K562 (cell line): ENCODE measurements around the gene MGAT4D. TPM values are rescaled to one million over a fixed set of nuclear protein-coding genes. Genes with fewer than 3 reads are reported as not detected.

Experiments used
- ATF7 ChIP-seq: fragments of 450-650 bp; IDR thresholded peaks from 2 replicates; pipeline ENCODE4 v1.7.1; 2014; ENCODE audit warnings: mild to moderate bottlenecking, moderate library complexity
- CBFA2T2 ChIP-seq: fragments of 450-650 bp; conservative IDR thresholded peaks from 2 replicates; pipeline ENCODE4 v1.6.1; 2017; ENCODE audit warnings: mild to moderate bottlenecking
- ESRRB ChIP-seq: fragments of 250-450 bp; sonication (Bioruptor Pico); IDR thresholded peaks from 2 replicates; pipeline ENCODE4 v1.5.0; 2020; ENCODE audit warnings: mild to moderate bottlenecking, moderate library complexity, borderline replicate concordance
- FOXA3 ChIP-seq, 2 experiments: fragments of 450-650 bp in 1 of 2; sonication (generic) in 1 of 2; formaldehyde crosslinking; IDR thresholded peaks in 1 of 2; conservative IDR thresholded peaks in 1 of 2; 2 replicates each; pipeline versions ENCODE4 v1.4.0 to v1.8.0; 2020 to 2022; ENCODE audit warnings: mild to moderate bottlenecking in 2 of 2, missing genetic modification reagents in 1 of 2
- FOXK1 ChIP-seq: sonication (generic); formaldehyde crosslinking; IDR thresholded peaks from 2 replicates; pipeline ENCODE4 v1.8.0; 2022; ENCODE audit warnings: missing genetic modification reagents, mild to moderate bottlenecking, borderline replicate concordance
- HCFC1 ChIP-seq: IDR thresholded peaks from 2 replicates; pipeline ENCODE4 v1.6.1; 2012; ENCODE audit warnings: low read depth, low read length, improper control_type of control experiment
- HDAC2 ChIP-seq: fragments of 450-650 bp; IDR thresholded peaks from 2 replicates; pipeline ENCODE4 v1.6.1; 2016; ENCODE audit warnings: mild to moderate bottlenecking
- NR2C1 ChIP-seq, 2 experiments: fragments of 450-650 bp; IDR thresholded peaks; 2 replicates each; pipeline ENCODE4 v1.6.1; 2017; ENCODE audit warnings: mild to moderate bottlenecking in 2 of 2, antibody characterized with exemption in 1 of 2, inconsistent platforms in 1 of 2, missing compliant biosample characterization in 1 of 2, missing genetic modification characterization in 1 of 2
- polyA plus RNA-seq, 8 experiments: library from polyadenylated mRNA; depleted of rRNA in 4 of 8; stranded (reverse) in 5 of 8; unstranded in 3 of 8; fragments of >200 nt; fragmentation: Nextera tagmentation in 2 of 8; fragmentation: Illumina TruSeq in 1 of 8; extraction: Ambion mirVana in 2 of 8; extraction: Trizol in 1 of 8; gene quantifications; 2 replicates each; pipeline versions ENCODE4 v1.2.1 to v1.2.3, GENCODE V29; 2011 to 2014; ENCODE audit warnings: inconsistent platforms in 1 of 8, missing spikeins in 1 of 8
- total RNA-seq, 7 experiments: library from RNA; depleted of rRNA in 6 of 7; stranded (reverse); fragments of >200 nt in 6 of 7; fragmentation: Illumina TruSeq in 2 of 7; extraction: Trizol in 2 of 7; gene quantifications; 2 replicates each; pipeline versions ENCODE4 v1.2.1 to v1.2.3, GENCODE V29; 2011 to 2021; ENCODE audit warnings: low replicate concordance in 1 of 7
- TF ChIP-seq, protein P1 (sequence below): conservative IDR thresholded peaks from 2 replicates; pipeline ENCODE4 v1.6.1; 2011; ENCODE audit warnings: low read depth, mild to moderate bottlenecking, low read length; ENCODE audit not compliant: control insufficient read depth
- TF ChIP-seq, protein P2 (sequence below), 2 experiments: IDR thresholded peaks; 2 replicates each; pipeline ENCODE4 v1.6.1; 2011; ENCODE audit warnings: borderline replicate concordance in 1 of 2, control low read depth in 1 of 2, low read depth in 1 of 2, low read length in 1 of 2, mild to moderate bottlenecking in 1 of 2, mixed read lengths in 1 of 2, moderate library complexity in 1 of 2; ENCODE audit not compliant: insufficient read depth in 1 of 2, insufficient read length in 1 of 2, poor library complexity in 1 of 2, severe bottlenecking in 1 of 2; ENCODE audit errors: extremely low read depth in 1 of 2
- TF ChIP-seq, protein P3 (sequence below): IDR thresholded peaks from 2 replicates; pipeline ENCODE4 v1.6.1; 2012; ENCODE audit warnings: low read depth, low read length, improper control_type of control experiment, borderline replicate concordance
- TF ChIP-seq, protein P4 (sequence below): fragments of 250-450 bp; sonication (Bioruptor Pico); IDR thresholded peaks from 2 replicates; pipeline ENCODE4 v1.5.1; 2021; ENCODE audit warnings: mild to moderate bottlenecking
- TF ChIP-seq, protein P5 (sequence below): fragments of 450-650 bp; conservative IDR thresholded peaks from 2 replicates; pipeline ENCODE4 v1.6.1; 2016; ENCODE audit warnings: missing genetic modification characterization, low read depth, mild to moderate bottlenecking, control low read depth, missing compliant biosample characterization

MGAT4D gene
- total and polyA plus RNA-seq, 9 of the 15 experiments (the other 6 are each of a cell fraction or from before 2014, with no cell fraction given): not detected

DNA sequence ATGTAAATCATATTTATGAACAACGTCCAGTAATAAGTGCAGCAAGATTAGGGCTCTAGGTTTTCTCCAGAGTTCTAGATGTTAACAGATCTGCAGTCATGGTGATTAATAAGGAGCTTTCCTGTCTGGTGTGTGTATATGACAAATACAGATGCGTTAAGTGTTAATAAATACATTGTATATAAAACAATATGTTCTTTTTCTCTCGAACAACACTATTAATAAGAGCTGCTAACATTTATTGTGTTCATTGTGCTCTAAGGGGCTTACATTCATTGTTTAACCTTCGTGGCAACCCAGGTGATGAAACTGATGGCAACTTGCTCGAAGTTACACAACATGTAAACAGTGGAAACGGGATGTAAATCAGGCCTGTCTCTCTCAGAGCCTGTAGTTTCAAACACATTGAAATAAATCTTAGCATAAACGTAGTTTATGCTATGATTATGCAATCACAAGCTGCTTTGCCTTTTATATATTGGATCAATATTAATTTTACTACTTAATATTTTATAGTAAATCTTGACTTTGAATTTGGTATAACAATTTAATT is 70.1 kb downstream of the MGAT4D start (continued):
- TF ChIP-seq, protein P1, sequence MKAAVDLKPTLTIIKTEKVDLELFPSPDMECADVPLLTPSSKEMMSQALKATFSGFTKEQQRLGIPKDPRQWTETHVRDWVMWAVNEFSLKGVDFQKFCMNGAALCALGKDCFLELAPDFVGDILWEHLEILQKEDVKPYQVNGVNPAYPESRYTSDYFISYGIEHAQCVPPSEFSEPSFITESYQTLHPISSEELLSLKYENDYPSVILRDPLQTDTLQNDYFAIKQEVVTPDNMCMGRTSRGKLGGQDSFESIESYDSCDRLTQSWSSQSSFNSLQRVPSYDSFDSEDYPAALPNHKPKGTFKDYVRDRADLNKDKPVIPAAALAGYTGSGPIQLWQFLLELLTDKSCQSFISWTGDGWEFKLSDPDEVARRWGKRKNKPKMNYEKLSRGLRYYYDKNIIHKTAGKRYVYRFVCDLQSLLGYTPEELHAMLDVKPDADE: no peak
- no peak for TF ChIP-seq NR2C1 (IDR thresholded peaks at IDR 0.05)
- TF ChIP-seq NR2C1 (tag; IDR thresholded peaks at IDR 0.05): peak; percentile 39; the same call in 1 of the 2 replicates
- TF ChIP-seq HCFC1: no peak
- TF ChIP-seq ATF7: no peak; the same call in none of the 2 replicates
- TF ChIP-seq FOXK1: no peak
- TF ChIP-seq, protein P2, sequence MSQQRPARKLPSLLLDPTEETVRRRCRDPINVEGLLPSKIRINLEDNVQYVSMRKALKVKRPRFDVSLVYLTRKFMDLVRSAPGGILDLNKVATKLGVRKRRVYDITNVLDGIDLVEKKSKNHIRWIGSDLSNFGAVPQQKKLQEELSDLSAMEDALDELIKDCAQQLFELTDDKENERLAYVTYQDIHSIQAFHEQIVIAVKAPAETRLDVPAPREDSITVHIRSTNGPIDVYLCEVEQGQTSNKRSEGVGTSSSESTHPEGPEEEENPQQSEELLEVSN (IDR thresholded peaks at IDR 0.05; ENCODE audit: borderline replicate concordance in 1 of 2, extremely low read depth in 1 of 2, insufficient read depth in 1 of 2, insufficient read length in 1 of 2, low read depth in 1 of 2, low read length in 1 of 2, poor library complexity in 1 of 2, severe bottlenecking in 1 of 2): no peak
- TF ChIP-seq, protein P3, sequence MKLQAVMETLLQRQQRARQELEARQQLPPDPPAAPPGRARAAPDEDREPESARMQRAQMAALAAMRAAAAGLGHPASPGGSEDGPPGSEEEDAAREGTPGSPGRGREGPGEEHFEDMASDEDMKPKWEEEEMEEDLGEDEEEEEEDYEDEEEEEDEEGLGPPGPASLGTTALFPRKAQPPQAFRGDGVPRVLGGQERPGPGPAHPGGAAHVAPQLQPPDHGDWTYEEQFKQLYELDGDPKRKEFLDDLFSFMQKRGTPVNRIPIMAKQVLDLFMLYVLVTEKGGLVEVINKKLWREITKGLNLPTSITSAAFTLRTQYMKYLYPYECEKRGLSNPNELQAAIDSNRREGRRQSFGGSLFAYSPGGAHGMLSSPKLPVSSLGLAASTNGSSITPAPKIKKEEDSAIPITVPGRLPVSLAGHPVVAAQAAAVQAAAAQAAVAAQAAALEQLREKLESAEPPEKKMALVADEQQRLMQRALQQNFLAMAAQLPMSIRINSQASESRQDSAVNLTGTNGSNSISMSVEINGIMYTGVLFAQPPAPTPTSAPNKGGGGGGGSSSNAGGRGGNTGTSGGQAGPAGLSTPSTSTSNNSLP: peak; percentile 31; the same call in 1 of the 2 replicates
- TF ChIP-seq, protein P4, sequence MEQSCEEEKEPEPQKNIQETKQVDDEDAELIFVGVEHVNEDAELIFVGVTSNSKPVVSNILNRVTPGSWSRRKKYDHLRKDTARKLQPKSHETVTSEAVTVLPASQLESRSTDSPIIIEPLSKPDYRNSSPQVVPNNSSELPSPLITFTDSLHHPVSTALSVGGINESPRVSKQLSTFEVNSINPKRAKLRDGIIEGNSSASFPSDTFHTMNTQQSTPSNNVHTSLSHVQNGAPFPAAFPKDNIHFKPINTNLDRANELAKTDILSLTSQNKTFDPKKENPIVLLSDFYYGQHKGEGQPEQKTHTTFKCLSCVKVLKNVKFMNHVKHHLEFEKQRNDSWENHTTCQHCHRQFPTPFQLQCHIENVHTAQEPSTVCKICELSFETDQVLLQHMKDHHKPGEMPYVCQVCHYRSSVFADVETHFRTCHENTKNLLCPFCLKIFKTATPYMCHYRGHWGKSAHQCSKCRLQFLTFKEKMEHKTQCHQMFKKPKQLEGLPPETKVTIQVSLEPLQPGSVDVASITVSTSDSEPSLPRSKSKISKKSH: no peak
- peak in 1 of 2 experiments; percentile 83; a peak in 2 of 4 replicates for TF ChIP-seq FOXA3 (CRISPR knock-in tag; conservative IDR thresholded peaks at IDR 0.05 in 1 of 2, IDR thresholded peaks at IDR 0.05 in 1 of 2)
- TF ChIP-seq ESRRB (CRISPR knock-in tag): no peak
- TF ChIP-seq, protein P5, sequence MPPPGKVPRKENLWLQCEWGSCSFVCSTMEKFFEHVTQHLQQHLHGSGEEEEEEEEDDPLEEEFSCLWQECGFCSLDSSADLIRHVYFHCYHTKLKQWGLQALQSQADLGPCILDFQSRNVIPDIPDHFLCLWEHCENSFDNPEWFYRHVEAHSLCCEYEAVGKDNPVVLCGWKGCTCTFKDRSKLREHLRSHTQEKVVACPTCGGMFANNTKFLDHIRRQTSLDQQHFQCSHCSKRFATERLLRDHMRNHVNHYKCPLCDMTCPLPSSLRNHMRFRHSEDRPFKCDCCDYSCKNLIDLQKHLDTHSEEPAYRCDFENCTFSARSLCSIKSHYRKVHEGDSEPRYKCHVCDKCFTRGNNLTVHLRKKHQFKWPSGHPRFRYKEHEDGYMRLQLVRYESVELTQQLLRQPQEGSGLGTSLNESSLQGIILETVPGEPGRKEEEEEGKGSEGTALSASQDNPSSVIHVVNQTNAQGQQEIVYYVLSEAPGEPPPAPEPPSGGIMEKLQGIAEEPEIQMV (tag): no peak
- TF ChIP-seq CBFA2T2: no peak
- no peak for TF ChIP-seq HDAC2
